Gastroesophageal sphincter (tissue), 4 donors: ENCODE measurements around the gene CLEC5A. TPM values are rescaled to one million over a fixed set of nuclear protein-coding genes. Genes with fewer than 3 reads are reported as not detected.

Source experiments
- ATAC-seq: fragments of 150-250 bp; one replicate; pipeline ENCODE4 v1.9.1; 2016; ENCODE audit warnings: mild to moderate bottlenecking, moderate library complexity
- H3K27ac ChIP-seq, 4 donors: fragments of 200-600 bp; sonication (generic) in 3 of 4; 1 replicate in 3 of 4; 2 replicates in 1 of 4; pipeline ENCODE4 v1.5.1; 2016 to 2019
- H3K27me3 ChIP-seq: fragments of 200-600 bp; sonication (generic); one replicate; pipeline ENCODE4 v1.5.1; 2019
- H3K36me3 ChIP-seq, 2 donors: fragments of 200-600 bp; sonication (generic); one replicate each; pipeline ENCODE4 v1.5.1; 2019; ENCODE audit warnings: control low read depth in 1 of 2
- H3K4me1 ChIP-seq, 3 donors: fragments of 200-600 bp; sonication (generic); 1 replicate in 2 of 3; 2 replicates in 1 of 3; pipeline ENCODE4 v1.5.1; 2016 to 2019; ENCODE audit warnings: control low read depth in 2 of 3
- H3K4me3 ChIP-seq, 2 donors: fragments of 200-600 bp; sonication (generic); one replicate each; pipeline ENCODE4 v1.5.1; 2019; ENCODE audit warnings: mild to moderate bottlenecking in 1 of 2, moderate library complexity in 1 of 2
- H3K9me3 ChIP-seq, 3 donors: fragments of 200-600 bp; sonication (generic); one replicate each; pipeline ENCODE4 v1.5.1; 2017 to 2019; ENCODE audit warnings: control low read depth in 2 of 3
- EP300 ChIP-seq: sonication (generic); formaldehyde crosslinking; IDR thresholded peaks from one replicate; pipeline ENCODE4 v1.6.1; 2017; ENCODE audit warnings: antibody characterized with exemption, mild to moderate bottlenecking
- POLR2A ChIP-seq, 2 donors: fragments of 450-650 bp; IDR thresholded peaks; one replicate each; pipeline ENCODE4 v1.6.1; 2017; ENCODE audit warnings: antibody characterized with exemption in 2 of 2, mild to moderate bottlenecking in 2 of 2, moderate library complexity in 1 of 2
- POLR2AphosphoS5 ChIP-seq: sonication (generic); formaldehyde crosslinking; IDR thresholded peaks from one replicate; pipeline ENCODE4 v1.6.1; 2017; ENCODE audit warnings: antibody characterized with exemption
- WGBS, 2 donors: methylation state at CpG; one replicate each; pipeline ENCODE4 v1.1.5; 2018; ENCODE audit warnings: low coverage in 1 of 2; 5-methylcytosine and 5-hydroxymethylcytosine counted together
- total RNA-seq, 4 donors: library from RNA; depleted of rRNA; stranded (reverse); fragments of >200 nt; gene quantifications; one replicate each; pipeline ENCODE4 v1.1.0, GENCODE V29; 2016
- TF ChIP-seq, protein P1 (sequence below), 4 experiments: fragments of 200-600 bp in 2 of 4; fragments of 450-650 bp in 2 of 4; sonication (generic) in 1 of 4; IDR thresholded peaks; one replicate each; pipeline ENCODE4 v1.5.1; 2017 to 2019; ENCODE audit warnings: antibody characterized with exemption in 4 of 4, mild to moderate bottlenecking in 2 of 4, moderate library complexity in 2 of 4

Gene CLEC5A
- total RNA-seq, 4 donors from 2014 or later = 0.12 to 0.15 (median 0.13) TPM; not detected in 1

DNA sequence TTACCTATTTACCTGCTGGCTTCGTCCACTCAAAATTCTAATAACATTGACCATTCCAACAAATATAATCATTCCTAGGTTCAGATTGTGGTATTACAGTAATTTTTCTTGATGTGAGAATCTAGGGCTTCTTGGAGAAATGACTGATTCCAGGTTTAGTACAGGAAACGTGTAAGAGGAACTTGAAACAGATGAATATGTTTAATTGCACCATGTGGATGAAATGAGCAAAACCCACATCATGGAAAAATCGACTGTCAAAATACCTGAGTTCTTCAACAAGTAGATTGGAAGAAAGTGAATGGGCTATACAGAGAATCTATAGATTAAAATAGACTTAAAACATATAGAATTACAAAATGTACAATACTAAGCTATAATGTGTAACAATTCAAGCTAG, 55.4 kb downstream of the CLEC5A start:
- no peak overlapping the region for H3K4me3 ChIP-seq
- H3K27ac ChIP-seq = no peak overlapping the region
- no peaks in the 10 kb centered on the region for H3K27me3 ChIP-seq
- WGBS, 2 donors = 50 to 66% methylated on average over 2 to 3 of the region's 3 CpGs
- H3K36me3 ChIP-seq = no peaks in the 10 kb centered on the region
- ATAC-seq = no peak
- TF ChIP-seq EP300 = no peak
- no peak for TF ChIP-seq POLR2AphosphoS5
- TF ChIP-seq, protein P1, sequence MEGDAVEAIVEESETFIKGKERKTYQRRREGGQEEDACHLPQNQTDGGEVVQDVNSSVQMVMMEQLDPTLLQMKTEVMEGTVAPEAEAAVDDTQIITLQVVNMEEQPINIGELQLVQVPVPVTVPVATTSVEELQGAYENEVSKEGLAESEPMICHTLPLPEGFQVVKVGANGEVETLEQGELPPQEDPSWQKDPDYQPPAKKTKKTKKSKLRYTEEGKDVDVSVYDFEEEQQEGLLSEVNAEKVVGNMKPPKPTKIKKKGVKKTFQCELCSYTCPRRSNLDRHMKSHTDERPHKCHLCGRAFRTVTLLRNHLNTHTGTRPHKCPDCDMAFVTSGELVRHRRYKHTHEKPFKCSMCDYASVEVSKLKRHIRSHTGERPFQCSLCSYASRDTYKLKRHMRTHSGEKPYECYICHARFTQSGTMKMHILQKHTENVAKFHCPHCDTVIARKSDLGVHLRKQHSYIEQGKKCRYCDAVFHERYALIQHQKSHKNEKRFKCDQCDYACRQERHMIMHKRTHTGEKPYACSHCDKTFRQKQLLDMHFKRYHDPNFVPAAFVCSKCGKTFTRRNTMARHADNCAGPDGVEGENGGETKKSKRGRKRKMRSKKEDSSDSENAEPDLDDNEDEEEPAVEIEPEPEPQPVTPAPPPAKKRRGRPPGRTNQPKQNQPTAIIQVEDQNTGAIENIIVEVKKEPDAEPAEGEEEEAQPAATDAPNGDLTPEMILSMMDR (IDR thresholded peaks at IDR 0.05) = no peak
- TF ChIP-seq POLR2A (IDR thresholded peaks at IDR 0.05) = no peak
- H3K9me3 ChIP-seq = no peaks in the 10 kb centered on the region
- no peaks in the 10 kb centered on the region for H3K4me1 ChIP-seq

DNA sequence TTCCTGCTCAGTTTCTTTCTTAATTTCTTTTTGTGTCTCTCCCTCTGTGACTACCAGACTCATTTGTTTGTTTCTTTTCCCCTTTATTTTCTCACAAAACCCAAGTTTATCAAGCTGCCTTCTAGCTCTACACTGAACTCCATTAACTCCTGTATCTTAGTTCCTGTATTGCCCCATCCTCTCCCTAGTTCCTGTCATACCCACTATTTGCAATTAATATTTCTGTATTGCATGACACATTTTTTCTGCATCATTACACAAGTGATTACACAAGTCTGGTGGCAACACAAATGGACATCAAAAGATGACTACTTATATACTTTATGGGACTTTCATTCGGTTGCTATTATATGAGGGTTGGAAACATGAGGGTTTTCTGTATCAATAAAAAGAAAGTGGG, 57.5 kb downstream of the CLEC5A start:
- Histone ChIP-seq H3K36me3 (no peaks in the 10 kb centered on the region), H3K4me1 (no peaks in the 10 kb centered on the region), H3K4me3 (no peak overlapping the region), H3K27ac (no peak overlapping the region), H3K27me3 (no peaks in the 10 kb centered on the region), H3K9me3 (peaks cover 0 to 5% (median 0%) of the 10 kb centered on the region in 3 donors)
- TF ChIP-seq EP300 = no peak
- TF ChIP-seq POLR2AphosphoS5 = no peak
- TF ChIP-seq, protein P1 (IDR thresholded peaks at IDR 0.05) = no peak
- no peak for TF ChIP-seq POLR2A (IDR thresholded peaks at IDR 0.05)
- 70 to 100% methylated on average over 1 of the region's 1 CpG for WGBS, 2 donors
- no peak for ATAC-seq

DNA sequence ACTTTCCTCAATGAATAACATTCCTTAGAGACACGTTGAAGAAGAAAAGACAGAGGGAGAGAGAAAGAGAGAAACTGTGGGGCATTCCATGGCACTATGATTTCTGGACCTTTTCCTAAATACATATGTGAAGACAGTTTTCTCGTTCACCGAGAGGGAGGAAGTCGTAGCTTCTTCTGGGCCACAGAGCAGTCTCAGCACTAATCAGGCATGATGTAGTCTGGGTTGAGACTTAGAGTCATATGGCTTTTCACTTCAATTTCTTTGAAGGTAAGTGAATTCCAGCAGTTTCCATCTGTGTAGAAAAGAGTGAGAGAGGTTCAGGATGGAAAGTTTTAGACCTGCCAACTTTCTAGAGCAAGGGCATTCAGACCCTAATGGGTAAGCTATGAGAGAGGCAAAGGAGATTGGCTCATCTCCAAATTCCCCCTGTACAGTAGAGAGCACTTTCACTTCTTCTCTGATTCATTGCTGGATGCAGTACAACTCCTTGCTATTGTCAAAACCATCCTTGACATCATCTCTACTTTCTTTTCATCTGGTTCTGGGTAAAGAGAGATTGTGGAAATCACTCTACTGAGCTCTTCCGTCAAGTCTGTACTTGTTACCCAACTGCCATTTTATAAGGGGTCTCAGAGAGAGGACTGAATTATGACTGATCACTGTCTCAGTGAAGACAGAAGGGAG, 62.1 kb downstream of the CLEC5A start:
- Histone ChIP-seq H3K4me3 (no peak overlapping the region), H3K27me3 (no peaks in the 10 kb centered on the region), H3K9me3 (peaks cover 0 to 27% (median 0%) of the 10 kb centered on the region in 3 donors), H3K36me3 (no peaks in the 10 kb centered on the region), H3K27ac (no peak overlapping the region), H3K4me1 (no peaks in the 10 kb centered on the region)
- ATAC-seq = no peak
- TF ChIP-seq POLR2AphosphoS5 (no peak), POLR2A (IDR thresholded peaks at IDR 0.05) (no peak), EP300 (no peak)
- TF ChIP-seq, protein P1 (IDR thresholded peaks at IDR 0.05) = no peak
- WGBS, 2 donors = 77 to 88% methylated on average over 4 to 5 of the region's 5 CpGs

DNA sequence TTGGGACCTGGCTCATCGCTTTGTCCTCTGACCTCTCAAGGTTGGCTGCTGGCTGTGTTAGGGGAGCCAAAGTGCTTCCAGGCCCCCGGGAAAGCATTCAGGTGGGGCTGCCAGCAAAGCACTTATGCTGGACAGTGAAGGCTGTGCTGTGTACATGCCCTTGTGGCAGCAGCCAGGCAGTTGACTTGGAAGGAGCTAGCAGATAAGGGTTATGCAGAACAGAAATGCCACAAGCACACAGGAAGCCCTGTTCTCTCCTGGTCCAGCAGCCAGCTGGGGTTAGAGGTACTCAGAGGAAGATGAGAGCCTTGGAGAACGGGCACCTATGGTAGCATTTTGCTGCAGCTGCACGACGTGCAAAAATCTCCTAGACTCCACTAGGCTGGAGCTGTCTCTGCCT, 65.8 kb downstream of the CLEC5A start:
- Histone ChIP-seq H3K27ac (no peak overlapping the region), H3K36me3 (no peaks in the 10 kb centered on the region), H3K9me3 (peaks cover 0 to 45% (median 0%) of the 10 kb centered on the region in 3 donors), H3K27me3 (no peaks in the 10 kb centered on the region), H3K4me1 (no peaks in the 10 kb centered on the region), H3K4me3 (no peak overlapping the region)
- ATAC-seq = no peak
- TF ChIP-seq, protein P1 (IDR thresholded peaks at IDR 0.05) = no peak
- TF ChIP-seq POLR2A (IDR thresholded peaks at IDR 0.05) (no peak), POLR2AphosphoS5 (no peak), EP300 (no peak)
- WGBS, 2 donors = 71% methylated on average over 4 of the region's 5 CpGs; no CpG with 5 or more reads in 1 of the 2 donors

DNA sequence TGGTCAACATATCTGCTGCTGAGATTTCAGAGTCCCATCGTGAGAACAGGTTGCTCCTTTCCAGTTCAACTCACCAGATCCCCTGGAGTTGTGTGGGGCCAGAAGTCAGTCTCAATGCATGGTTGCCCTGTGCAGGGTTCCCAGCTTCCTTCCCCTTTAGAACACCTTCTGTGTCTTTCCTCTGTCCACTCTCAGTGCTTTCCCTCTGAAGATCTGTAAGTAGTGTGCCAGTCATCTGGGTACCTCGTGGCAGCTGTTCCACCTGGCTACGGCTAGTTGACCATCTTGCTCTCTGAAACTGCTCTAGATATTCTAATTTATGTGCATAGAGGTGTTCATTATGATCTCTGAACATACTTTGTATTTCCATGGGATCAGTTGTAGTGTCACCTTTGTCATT, 69.4 kb downstream of the CLEC5A start:
- peaks cover 0 to 42% (median 0%) of the 10 kb centered on the region in 3 donors for H3K9me3 ChIP-seq
- ATAC-seq = no peak
- no peak for TF ChIP-seq POLR2A (IDR thresholded peaks at IDR 0.05)

More for the DNA sequence above, 69.4 kb downstream of the CLEC5A start:
- Histone ChIP-seq H3K27ac (no peak overlapping the region), H3K4me1 (no peaks in the 10 kb centered on the region), H3K4me3 (no peak overlapping the region), H3K36me3 (no peaks in the 10 kb centered on the region), H3K27me3 (no peaks in the 10 kb centered on the region)
- WGBS, 2 donors = 88 to 94% methylated on average over 3 of the region's 3 CpGs

Other genes with a start within 250 kb of the CLEC5A start
- 10 to 100 TPM; 17.1 to 21.9 (median 19.9) TPM for gene DENND11, start 244.8 kb downstream of the CLEC5A start, total RNA-seq
- gene WEE2, start 238.6 kb downstream of the CLEC5A start, total RNA-seq = not detected
- gene SSBP1, start 208.6 kb downstream of the CLEC5A start, total RNA-seq = 100 to 1,000 TPM; 125 to 138 (median 131) TPM
- 1 to 10 TPM in 2 of 4 donors, under 1 TPM in 1, not detected in 1; 0.62 to 4.2 (median 1.5) TPM for gene TAS2R3, start 182.9 kb downstream of the CLEC5A start, total RNA-seq
- gene TAS2R4, start 170.3 kb downstream of the CLEC5A start, total RNA-seq = 1 to 10 TPM in 1 of 4 donors, under 1 TPM in 3; 0.15 to 2.8 (median 0.52) TPM
- 1 to 10 TPM in 2 of 4 donors, under 1 TPM in 2; 0.27 to 4.7 (median 0.91) TPM for gene TAS2R5, start 156.8 kb downstream of the CLEC5A start, total RNA-seq
- gene PRSS37, start 105.5 kb downstream of the CLEC5A start, total RNA-seq = not detected
- not detected for gene OR9A4, start 30.6 kb downstream of the CLEC5A start, total RNA-seq
- gene TAS2R38, start 26.8 kb upstream of the CLEC5A start, total RNA-seq = not detected
- 1 to 10 TPM in 1 of 4 donors, under 1 TPM in 2, not detected in 1; 0.04 to 1.3 (median 0.10) TPM for gene MGAM, start 48.9 kb upstream of the CLEC5A start, total RNA-seq
- 1 to 10 TPM in 1 of 4 donors, under 1 TPM in 1, not detected in 2; 0.54 to 1.6 TPM for gene MGAM2, start 164.7 kb upstream of the CLEC5A start, total RNA-seq